ENCODE results near the gene CTAG1B.

CTAG1B gene

GRCh38 chrX:154596290-154596929 lies 22.7 kb downstream of the CTAG1B start:
- no peak for TF ChIP-seq CTCF (conservative IDR thresholded peaks at IDR 0.05; ENCODE audit: low read depth, low read length)
- Histone ChIP-seq H3K27me3 (ENCODE audit: insufficient read depth, low read depth) (peaks cover 3% of the 10 kb centered on the region; the same call in 1 of the 2 replicates), H4K20me1 (ENCODE audit: insufficient read depth) (no peaks in the 10 kb centered on the region), H3K27ac (no peak overlapping the region), H3K4me3 (IDR thresholded peaks at IDR 0.05; ENCODE audit: insufficient read depth, low read depth, low read length) (no peak overlapping the region), H3K36me3 (ENCODE audit: insufficient read depth) (no peaks in the 10 kb centered on the region), H3K9ac (no peak overlapping the region), H3K79me2 (ENCODE audit: insufficient read depth, low read depth) (no peaks in the 10 kb centered on the region), H2AFZ (ENCODE audit: low read depth) (no peak overlapping the region), H3K4me1 (ENCODE audit: low read depth, poor library complexity, severe bottlenecking) (no peaks in the 10 kb centered on the region), H3K4me2 (no peak overlapping the region)

GRCh38 chrX:154595559-154596249 lies 23.4 kb downstream of the CTAG1B start:
- H3K4me1 ChIP-seq (ENCODE audit: low read depth, poor library complexity, severe bottlenecking): no peaks in the 10 kb centered on the region
- no peak overlapping the region for H3K4me2 ChIP-seq
- H2AFZ ChIP-seq (ENCODE audit: low read depth): no peak overlapping the region
- H3K36me3 ChIP-seq (ENCODE audit: insufficient read depth): no peaks in the 10 kb centered on the region
- no peak for TF ChIP-seq CTCF (conservative IDR thresholded peaks at IDR 0.05; ENCODE audit: low read depth, low read length)
- H3K4me3 ChIP-seq (IDR thresholded peaks at IDR 0.05; ENCODE audit: insufficient read depth, low read depth, low read length): no peak overlapping the region
- H3K27me3 ChIP-seq (ENCODE audit: insufficient read depth, low read depth): peaks cover 3% of the 10 kb centered on the region; the same call in 1 of the 2 replicates
- H3K9ac ChIP-seq: no peak overlapping the region
- no peaks in the 10 kb centered on the region for H4K20me1 ChIP-seq (ENCODE audit: insufficient read depth)
- no peak overlapping the region for H3K27ac ChIP-seq
- H3K79me2 ChIP-seq (ENCODE audit: insufficient read depth, low read depth): no peaks in the 10 kb centered on the region

- Histone ChIP-seq H4K20me1 (ENCODE audit: insufficient read depth) (no peaks in the 10 kb centered on the region), H3K27ac (no peak overlapping the region), H3K27me3 (ENCODE audit: insufficient read depth, low read depth) (peaks cover 3% of the 10 kb centered on the region; the same call in 1 of the 2 replicates), H3K9ac (no peak overlapping the region), H3K79me2 (ENCODE audit: insufficient read depth, low read depth) (no peaks in the 10 kb centered on the region), H3K4me1 (ENCODE audit: low read depth, poor library complexity, severe bottlenecking) (no peaks in the 10 kb centered on the region), H2AFZ (ENCODE audit: low read depth) (no peak overlapping the region), H3K4me2 (no peak overlapping the region), H3K36me3 (ENCODE audit: insufficient read depth) (no peaks in the 10 kb centered on the region), H3K4me3 (IDR thresholded peaks at IDR 0.05; ENCODE audit: insufficient read depth, low read depth, low read length) (no peak overlapping the region)
- no peak for TF ChIP-seq CTCF (conservative IDR thresholded peaks at IDR 0.05; ENCODE audit: low read depth, low read length)
Measured at GRCh38 chrX:154594491-154594890, 24.6 kb downstream of the CTAG1B start.

GRCh38 chrX:154593201-154593600 lies 25.9 kb downstream of the CTAG1B start:
- no peak for TF ChIP-seq CTCF (conservative IDR thresholded peaks at IDR 0.05; ENCODE audit: low read depth, low read length)
- Histone ChIP-seq H3K4me1 (ENCODE audit: low read depth, poor library complexity, severe bottlenecking) (no peaks in the 10 kb centered on the region), H3K4me3 (IDR thresholded peaks at IDR 0.05; ENCODE audit: insufficient read depth, low read depth, low read length) (no peak overlapping the region), H3K27ac (no peak overlapping the region), H3K36me3 (ENCODE audit: insufficient read depth) (no peaks in the 10 kb centered on the region), H2AFZ (ENCODE audit: low read depth) (no peak overlapping the region), H3K4me2 (no peak overlapping the region), H3K9ac (no peak overlapping the region), H3K27me3 (ENCODE audit: insufficient read depth, low read depth) (peaks cover 3% of the 10 kb centered on the region; the same call in 1 of the 2 replicates), H4K20me1 (ENCODE audit: insufficient read depth) (no peaks in the 10 kb centered on the region), H3K79me2 (ENCODE audit: insufficient read depth, low read depth) (no peaks in the 10 kb centered on the region)

Measured in KMS-11 (cell line).